ENCODE results near the gene COL9A3.

The COL9A3 gene

GRCh38 chr20:62824476-62825332, 7.9 kb downstream of the COL9A3 start:
- peak; percentile 50 for DNase-seq

DNA sequence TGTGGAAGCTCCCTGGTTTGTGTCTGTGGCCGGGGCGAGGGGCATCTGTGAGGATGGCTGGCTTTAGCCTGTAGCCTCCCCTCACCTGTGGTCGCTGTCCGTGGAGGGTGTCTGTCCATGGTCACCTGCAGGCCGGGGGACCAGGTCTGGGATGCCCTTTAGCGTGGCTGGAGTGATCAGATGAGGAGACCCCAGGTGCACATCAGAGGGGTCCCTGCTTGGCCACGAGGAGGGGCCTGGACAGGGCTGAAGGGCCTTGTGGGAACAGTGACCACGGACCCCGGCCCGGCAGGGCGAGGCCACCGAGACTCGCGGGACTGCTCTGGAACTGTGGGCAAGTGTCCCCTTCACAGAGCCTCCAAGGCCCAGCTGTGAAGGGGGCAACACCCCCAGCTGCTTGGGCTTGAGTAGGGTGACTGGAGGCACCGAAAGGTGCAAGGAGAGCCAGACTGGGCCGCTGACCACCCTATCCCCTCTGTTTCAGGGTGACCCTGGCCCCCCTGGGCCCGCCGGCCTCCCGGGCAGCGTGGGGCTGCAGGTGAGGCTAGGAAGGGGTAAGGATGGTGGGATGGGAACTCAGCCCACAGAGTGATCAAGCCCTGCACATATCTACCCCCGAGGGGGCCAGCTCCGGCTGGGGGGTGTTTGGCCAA, 8.6 kb downstream of the COL9A3 start:
- no peak for DNase-seq

DNA sequence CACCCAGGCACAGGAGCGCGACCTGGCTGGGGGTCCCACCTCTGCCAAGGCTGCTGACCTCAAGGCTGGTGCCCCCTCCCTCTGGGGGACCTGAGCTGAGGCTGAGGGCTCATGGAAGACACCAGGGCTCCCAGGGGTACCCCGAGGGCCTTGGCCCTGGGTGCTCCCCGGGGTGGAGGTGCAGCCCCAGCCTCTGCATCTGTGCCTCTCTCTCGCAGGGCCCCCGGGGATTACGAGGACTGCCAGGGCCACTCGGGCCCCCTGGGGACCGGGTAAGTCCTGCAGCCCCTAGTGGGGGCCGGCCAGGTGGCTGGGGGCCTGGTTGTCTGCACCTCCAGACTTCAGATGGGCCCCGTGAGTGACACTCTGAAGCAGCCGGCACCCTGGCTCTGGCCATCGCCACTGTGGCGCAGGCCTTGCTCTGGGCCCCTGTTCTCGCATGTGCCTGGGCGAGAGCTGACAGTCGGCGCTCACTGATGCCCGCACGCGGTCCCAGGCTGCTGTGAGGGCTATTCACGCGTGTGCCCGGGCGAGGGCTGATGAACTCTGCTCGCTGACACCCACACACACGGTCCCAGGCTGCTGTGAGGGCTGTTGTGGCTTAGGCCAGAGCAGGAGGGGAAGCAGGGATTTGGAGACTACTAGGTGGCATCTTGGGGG, 9.3 kb downstream of the COL9A3 start:
- no peak for DNase-seq

DNA sequence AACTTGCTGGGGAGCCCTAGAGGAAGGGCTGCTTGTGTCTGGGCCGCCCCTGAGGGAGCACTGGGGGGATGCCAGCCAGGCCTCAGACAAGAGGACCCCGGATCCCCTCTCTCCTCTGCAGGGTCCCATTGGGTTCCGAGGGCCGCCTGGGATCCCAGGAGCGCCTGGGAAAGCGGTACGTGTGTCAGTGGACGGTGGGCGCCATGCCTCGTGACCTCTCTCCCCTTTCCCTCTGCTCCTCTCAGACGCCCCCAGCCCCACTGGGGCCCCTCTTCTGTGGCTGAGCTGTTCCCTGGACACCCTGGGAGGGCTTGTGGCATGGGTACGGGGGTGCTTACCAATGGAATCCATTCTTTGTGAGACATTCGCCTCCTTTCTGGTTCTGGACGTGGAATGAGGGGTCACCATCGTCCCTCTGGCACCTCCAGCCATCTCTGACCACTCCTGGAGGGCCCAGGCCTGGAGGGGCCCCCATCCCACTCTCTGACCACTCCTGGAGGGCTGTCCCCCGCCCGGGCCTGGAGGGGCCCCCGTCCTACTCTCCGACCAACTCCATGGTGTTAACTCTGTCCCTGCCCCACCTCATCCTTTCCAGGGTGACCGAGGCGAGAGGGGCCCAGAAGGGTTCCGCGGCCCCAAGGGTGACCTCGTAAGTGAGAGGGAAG, 9.9 kb downstream of the COL9A3 start:
- no peak for DNase-seq

GRCh38 chr20:62827311-62828038, 10.6 kb downstream of the COL9A3 start:
- no peak for DNase-seq

DNA sequence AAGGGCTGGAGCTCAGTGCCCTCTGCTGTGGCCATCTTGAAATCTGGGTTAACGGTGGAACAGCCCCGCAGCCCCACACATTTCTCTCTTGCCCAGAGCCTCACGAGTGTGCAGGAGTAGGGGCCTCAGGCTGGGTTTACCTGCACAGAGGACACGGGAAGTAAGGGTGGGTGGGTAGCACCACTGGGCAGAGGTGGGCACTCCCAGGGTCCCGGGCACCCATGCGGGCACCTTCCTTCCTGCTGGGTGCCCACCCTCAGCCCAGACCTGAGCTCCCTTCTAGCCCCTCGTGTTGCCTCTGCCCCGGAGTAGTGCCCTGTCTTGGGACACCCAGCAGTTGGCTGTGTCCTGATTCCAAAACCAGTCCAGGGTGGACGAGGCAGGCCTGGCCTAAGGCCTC, 11.2 kb downstream of the COL9A3 start:
- no peak for DNase-seq

DNA sequence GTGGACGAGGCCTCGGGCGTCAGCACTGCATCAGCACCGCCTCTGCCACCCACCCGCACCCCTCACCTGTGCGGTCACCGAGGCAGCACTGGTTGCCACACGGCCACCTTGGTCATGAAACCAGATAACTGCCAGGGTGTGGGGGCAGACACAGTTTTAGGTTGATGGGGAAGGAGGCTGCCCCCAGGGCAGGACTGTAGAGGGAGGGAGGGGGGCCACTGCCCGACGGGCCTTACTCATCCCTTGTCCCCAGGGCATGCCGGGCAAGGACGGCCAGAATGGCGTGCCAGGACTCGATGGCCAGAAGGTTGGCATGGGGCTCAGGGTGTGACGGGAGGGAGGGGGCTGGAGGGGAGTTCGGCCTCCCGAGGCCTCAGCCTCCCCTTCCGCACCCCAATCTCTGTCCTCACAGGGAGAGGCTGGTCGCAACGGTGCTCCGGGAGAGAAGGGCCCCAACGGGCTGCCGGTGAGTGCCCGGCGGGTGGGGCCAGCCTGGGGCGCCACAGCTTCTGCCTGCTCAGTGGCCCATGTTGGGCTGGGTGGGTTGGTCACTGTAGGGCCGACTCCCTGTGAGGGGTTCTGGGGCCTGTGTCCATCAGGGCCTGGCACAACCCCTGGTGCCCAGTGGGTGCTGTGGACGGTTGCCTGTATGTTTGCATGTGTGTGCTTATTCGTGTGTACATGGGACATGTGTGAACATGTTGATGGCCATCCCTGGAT, 11.8 kb downstream of the COL9A3 start:
- DNase-seq, result no peak

GRCh38 chr20:62829231-62830230, 12.7 kb downstream of the COL9A3 start:
- no peak for DNase-seq

DNA sequence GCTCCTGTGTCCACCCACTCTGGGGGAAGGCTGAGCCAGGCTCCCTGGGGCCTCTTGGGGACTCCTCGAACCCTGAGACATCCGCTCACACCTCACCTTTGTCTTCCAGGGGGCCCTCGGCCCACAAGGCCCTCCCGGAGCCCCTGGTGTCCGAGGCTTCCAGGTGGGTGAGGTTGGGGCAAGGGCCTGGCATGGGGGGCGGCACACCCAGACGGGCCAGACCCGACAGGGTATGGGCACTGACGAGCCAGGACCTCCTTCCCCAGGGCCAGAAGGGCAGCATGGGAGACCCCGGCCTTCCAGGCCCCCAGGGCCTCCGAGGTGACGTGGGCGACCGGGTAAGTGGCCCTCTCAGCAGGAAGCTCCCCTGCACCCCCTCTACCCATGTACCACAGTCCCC, 13.4 kb downstream of the COL9A3 start:
- DNase-seq, result no peak

GRCh38 chr20:62830821-62831220, 14.0 kb downstream of the COL9A3 start:
- no peak for DNase-seq

DNA sequence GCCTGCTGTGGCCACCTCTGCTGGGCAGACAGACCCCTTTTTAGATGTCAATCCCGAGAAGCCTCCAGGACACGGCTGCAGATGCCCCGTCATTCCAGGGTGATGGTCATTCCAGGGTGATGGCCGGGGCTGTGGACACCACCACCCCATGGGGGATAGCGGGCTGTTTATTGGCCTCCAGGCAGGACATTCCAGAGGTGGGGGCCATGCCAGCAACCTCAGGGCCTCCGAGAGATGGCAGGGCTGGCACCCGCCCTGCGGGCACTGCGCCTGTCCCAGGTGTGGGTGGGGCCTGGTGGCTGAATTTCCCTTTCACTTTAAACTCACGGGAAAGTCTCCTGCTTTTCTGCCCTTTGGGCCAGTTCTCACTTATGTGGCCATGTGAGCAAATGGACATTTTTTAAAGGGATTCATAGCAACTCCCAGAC, 14.5 kb downstream of the COL9A3 start:
- no peak for DNase-seq

DNA sequence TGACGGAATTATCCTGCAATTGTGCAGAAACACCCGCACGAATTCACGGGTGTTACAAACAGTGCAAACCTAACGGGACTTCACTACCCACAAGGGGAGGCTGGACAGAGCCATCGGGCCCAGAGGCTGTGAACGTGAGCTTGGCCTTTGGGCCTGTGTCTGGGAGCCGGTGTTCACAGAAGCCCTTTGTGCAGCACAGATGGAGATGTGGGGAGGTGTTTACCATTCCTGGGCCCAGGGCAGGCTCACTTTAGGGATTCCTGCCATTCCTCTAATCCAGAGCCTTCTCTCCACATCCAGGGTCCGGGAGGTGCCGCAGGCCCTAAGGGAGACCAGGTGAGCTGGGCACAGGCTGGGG, 15.0 kb downstream of the COL9A3 start:
- no peak for DNase-seq

GRCh38 chr20:62832212-62832922, 15.5 kb downstream of the COL9A3 start:
- peak; percentile 91 for DNase-seq

GRCh38 chr20:62832951-62833391, 16.1 kb downstream of the COL9A3 start:
- DNase-seq, result no peak

- DNase-seq, result no peak
Observed at GRCh38 chr20:62834967-62835730, 18.3 kb downstream of the COL9A3 start.

- DNase-seq, result no peak
Observed at GRCh38 chr20:62835931-62836861, 19.3 kb downstream of the COL9A3 start.

- DNase-seq, result no peak
Observed at GRCh38 chr20:62836967-62837490, 20.2 kb downstream of the COL9A3 start.

DNA sequence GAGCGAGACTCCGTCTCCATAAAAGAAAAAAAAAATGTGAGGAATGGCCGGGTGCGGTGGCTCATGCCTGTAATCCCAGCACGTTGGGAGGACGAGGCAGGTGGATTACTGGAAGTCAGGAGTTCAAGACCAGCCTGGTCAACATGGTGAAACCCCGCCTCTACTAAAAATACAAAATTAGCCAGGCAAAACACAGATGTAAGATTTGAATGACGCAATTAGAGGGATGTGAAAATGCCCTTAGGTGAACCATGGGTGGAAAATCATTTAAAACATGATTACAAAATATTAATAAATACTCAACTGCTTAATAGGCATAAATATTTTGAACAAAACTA, 20.9 kb downstream of the COL9A3 start:
- DNase-seq, result no peak
